ENCODE results near the gene NKAIN4.

- TF ChIP-seq CTCF (IDR thresholded peaks at IDR 0.05; ENCODE audit: low read depth, low read length, poor library complexity, severe bottlenecking) (no peak), EZH2phosphoT487 (IDR thresholded peaks at IDR 0.05; ENCODE audit: borderline replicate concordance, low read length) (no peak)
Measured at GRCh38 chr20:63220696-63221399, 33.4 kb downstream of the NKAIN4 start.

Measured in DOHH2 (cell line).